ENCODE results near the gene MAZ. TPM values are rescaled to one million over a fixed set of nuclear protein-coding genes. Genes with fewer than 3 reads are reported as not detected.

Gene MAZ
- total and polyA plus RNA-seq, 7 donors: 94.9 to 193 (median 131) TPM

DNA sequence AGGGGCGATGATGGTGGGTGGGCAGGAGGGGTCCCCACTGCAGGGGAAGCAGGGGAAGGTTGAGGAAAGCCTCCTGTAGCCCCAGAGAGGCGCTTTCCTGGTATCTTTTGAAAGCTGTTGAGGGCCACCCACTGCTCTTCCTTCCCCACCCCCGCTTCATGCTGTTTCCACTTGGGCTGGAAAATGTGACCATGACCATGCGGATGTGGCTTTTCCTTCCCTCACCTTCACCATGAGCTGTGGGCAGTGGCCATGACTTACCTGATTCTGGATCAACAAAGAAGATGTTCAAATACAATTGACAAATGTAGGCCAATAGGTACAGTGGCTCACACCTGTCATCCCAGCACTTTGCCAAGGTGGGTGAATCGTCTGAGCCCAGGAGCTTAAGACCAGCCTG, 27.8 kb downstream of the MAZ start:
- ATAC-seq (no peak), DNase-seq (no peak)
- no peaks in the 10 kb centered on the region for H3K9me3 ChIP-seq
- intact Hi-C loops (cut with DNase I): no loop called here
- peaks cover 4 to 82% of the 10 kb centered on the region in 2 donors for H3K36me3 ChIP-seq (ENCODE audit: insufficient read depth in 1 of 2, low read depth in 1 of 2)
- TF ChIP-seq, protein P1, sequence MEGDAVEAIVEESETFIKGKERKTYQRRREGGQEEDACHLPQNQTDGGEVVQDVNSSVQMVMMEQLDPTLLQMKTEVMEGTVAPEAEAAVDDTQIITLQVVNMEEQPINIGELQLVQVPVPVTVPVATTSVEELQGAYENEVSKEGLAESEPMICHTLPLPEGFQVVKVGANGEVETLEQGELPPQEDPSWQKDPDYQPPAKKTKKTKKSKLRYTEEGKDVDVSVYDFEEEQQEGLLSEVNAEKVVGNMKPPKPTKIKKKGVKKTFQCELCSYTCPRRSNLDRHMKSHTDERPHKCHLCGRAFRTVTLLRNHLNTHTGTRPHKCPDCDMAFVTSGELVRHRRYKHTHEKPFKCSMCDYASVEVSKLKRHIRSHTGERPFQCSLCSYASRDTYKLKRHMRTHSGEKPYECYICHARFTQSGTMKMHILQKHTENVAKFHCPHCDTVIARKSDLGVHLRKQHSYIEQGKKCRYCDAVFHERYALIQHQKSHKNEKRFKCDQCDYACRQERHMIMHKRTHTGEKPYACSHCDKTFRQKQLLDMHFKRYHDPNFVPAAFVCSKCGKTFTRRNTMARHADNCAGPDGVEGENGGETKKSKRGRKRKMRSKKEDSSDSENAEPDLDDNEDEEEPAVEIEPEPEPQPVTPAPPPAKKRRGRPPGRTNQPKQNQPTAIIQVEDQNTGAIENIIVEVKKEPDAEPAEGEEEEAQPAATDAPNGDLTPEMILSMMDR (IDR thresholded peaks at IDR 0.05): no peak
- H3K27me3 ChIP-seq (ENCODE audit: insufficient read depth in 3 of 3, low read length in 2 of 3): no peaks in the 10 kb centered on the region
- H3K4me3 ChIP-seq: no peak overlapping the region
- H3K4me1 ChIP-seq: no peaks in the 10 kb centered on the region
- no peak overlapping the region for H3K27ac ChIP-seq
- 88 to 91% (median 89%) methylated on average over 5 of the region's 5 CpGs for WGBS, 3 donors

DNA sequence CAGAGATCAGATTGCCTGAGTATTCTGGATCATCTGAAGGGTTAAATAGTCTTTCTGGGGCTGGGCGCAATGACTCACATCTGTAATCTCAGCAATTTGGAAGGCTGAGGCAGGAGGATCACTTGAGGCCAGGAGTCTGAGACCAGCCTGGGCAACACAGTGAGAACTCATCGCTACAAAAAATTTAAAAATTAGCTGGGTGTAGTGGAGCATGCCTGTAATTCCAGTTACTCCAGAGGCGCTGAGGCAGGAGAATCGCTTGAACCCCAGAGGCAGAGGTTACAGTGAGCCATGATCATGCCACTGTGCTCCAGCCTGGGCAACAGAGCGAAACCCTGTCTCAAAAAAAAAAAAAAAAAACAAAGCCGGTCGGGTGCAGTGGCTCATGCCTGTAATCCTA, 29.6 kb downstream of the MAZ start:
- Histone ChIP-seq H3K36me3 (ENCODE audit: insufficient read depth in 1 of 2, low read depth in 1 of 2) (peaks cover 4 to 94% of the 10 kb centered on the region in 2 donors), H3K4me1 (no peaks in the 10 kb centered on the region), H3K4me3 (no peak overlapping the region), H3K27ac (no peak overlapping the region), H3K27me3 (ENCODE audit: insufficient read depth in 3 of 3, low read length in 2 of 3) (no peaks in the 10 kb centered on the region), H3K9me3 (no peaks in the 10 kb centered on the region)
- TF ChIP-seq, protein P1 (IDR thresholded peaks at IDR 0.05): no peak
- intact Hi-C loops (cut with DNase I): no loop called here
- 83 to 89% (median 86%) methylated on average over 7 of the region's 7 CpGs for WGBS, 3 donors
- ATAC-seq (no peak), DNase-seq (no peak)

DNA sequence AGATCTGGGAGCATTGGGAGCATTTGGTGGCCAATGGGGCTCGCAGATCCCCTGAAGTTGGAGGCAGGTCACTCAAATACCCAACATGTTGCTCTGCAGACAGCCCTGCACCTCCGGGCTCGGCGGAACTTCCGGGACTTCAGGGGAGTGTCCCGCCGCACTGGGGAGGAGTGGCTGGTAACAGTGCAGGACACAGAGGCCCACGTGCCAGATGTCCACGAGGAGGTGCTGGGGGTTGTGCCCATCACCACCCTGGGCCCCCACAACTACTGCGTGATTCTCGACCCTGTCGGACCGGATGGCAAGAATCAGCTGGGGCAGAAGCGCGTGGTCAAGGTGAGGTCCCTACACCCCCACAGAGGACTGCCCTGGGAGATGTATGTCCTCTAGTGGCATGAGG, 30.3 kb downstream of the MAZ start:
- TF ChIP-seq, protein P1 (IDR thresholded peaks at IDR 0.05): no peak
- H3K4me1 ChIP-seq: no peaks in the 10 kb centered on the region
- WGBS, 3 donors: 77 to 83% (median 79%) methylated on average over 15 of the region's 15 CpGs
- H3K27me3 ChIP-seq (ENCODE audit: insufficient read depth in 3 of 3, low read length in 2 of 3): no peaks in the 10 kb centered on the region
- ATAC-seq (no peak), DNase-seq (no peak)
- intact Hi-C loops (cut with DNase I): no loop called here
- H3K36me3 ChIP-seq (ENCODE audit: insufficient read depth in 1 of 2, low read depth in 1 of 2): peaks cover 4 to 94% of the 10 kb centered on the region in 2 donors
- no peak overlapping the region for H3K4me3 ChIP-seq
- no peak overlapping the region for H3K27ac ChIP-seq
- no peaks in the 10 kb centered on the region for H3K9me3 ChIP-seq

DNA sequence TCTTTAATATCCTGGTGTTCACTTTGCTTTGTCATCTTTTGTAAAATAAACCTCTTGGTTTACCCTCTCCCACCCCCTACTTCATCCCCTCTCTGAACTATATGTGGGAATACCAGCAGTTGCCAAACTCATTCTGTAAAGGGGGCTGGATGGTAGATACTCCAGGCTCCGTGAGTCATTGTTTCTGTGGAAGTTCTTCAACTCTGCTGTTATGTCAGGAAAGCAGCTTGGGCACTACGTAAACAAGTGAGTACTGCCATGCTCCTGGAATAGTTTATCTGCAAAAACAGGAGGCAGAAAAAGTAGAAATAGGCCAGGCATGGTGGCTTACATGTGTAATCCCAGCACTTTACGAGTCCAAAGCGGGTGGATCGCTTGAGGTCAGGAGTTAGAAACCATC, 31.5 kb downstream of the MAZ start:
- no peak overlapping the region for H3K4me3 ChIP-seq
- peaks cover 4 to 95% of the 10 kb centered on the region in 2 donors for H3K36me3 ChIP-seq (ENCODE audit: insufficient read depth in 1 of 2, low read depth in 1 of 2)
- intact Hi-C loops (cut with DNase I): no loop called here
- H3K27ac ChIP-seq: no peak overlapping the region
- H3K9me3 ChIP-seq: no peaks in the 10 kb centered on the region
- TF ChIP-seq, protein P1 (IDR thresholded peaks at IDR 0.05): no peak
- no peak for DNase-seq
- no peak for ATAC-seq
- 94 to 97% (median 94%) methylated on average over 5 of the region's 5 CpGs for WGBS, 3 donors
- H3K27me3 ChIP-seq (ENCODE audit: insufficient read depth in 3 of 3, low read length in 2 of 3): no peaks in the 10 kb centered on the region
- no peaks in the 10 kb centered on the region for H3K4me1 ChIP-seq

DNA sequence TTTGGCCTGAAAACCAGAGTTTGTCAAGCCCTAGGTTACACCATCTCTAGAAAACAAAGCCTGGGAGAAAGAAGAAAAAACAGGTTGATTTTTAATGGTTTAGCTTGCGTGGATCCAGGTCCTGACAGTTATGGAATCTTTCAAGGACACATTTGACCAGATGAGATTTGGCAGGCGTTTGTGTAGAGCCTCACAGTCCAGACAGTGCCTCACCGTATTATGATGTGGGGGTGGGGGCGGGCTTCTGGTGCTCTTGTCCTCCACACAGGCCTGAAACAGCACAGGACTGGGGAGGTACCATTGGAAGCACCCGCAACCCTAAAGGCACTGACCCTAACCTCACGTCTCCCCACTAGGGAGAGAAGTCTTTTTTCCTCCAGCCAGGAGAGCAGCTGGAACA, 33.5 kb downstream of the MAZ start:
- WGBS, 3 donors: 83 to 88% (median 87%) methylated on average over 6 of the region's 6 CpGs
- no peak for ATAC-seq
- Histone ChIP-seq H3K36me3 (ENCODE audit: insufficient read depth in 1 of 2, low read depth in 1 of 2) (peaks cover 0 to 88% of the 10 kb centered on the region in 2 donors), H3K4me1 (no peaks in the 10 kb centered on the region), H3K9me3 (no peaks in the 10 kb centered on the region), H3K4me3 (no peak overlapping the region), H3K27me3 (ENCODE audit: insufficient read depth in 3 of 3, low read length in 2 of 3) (no peaks in the 10 kb centered on the region), H3K27ac (no peak overlapping the region)
- DNase-seq: no peak
- intact Hi-C loops (cut with DNase I): no loop called here
- TF ChIP-seq, protein P1 (IDR thresholded peaks at IDR 0.05): no peak
